M059J (cell line): ENCODE measurements around the gene COPG1. TPM values are rescaled to one million over a fixed set of nuclear protein-coding genes. Genes with fewer than 3 reads are reported as not detected.
"Not testable (repeated sequence)": the region's sequence is repeated elsewhere in the genome, so short reads cannot be mapped to it uniquely, and the experiment has no call there.

Experiments
- DNase-seq: peaks from one replicate; pipeline ENCODE4 v3.0.0-alpha.2; 2012; ENCODE audit warnings: low read depth
- total RNA-seq: library from RNA; depleted of rRNA; stranded (reverse); fragments of >200 nt; shearing (Covaris generic); gene quantifications from 2 replicates; pipeline ENCODE4 v1.2.3, GENCODE V29; 2014

COPG1 gene
- total RNA-seq, 1 experiment from 2014 or later = 347 TPM

- DNase-seq = no peak
Measured at GRCh38 chr3:129239991-129240390, 9.4 kb upstream of the COPG1 start.

DNA sequence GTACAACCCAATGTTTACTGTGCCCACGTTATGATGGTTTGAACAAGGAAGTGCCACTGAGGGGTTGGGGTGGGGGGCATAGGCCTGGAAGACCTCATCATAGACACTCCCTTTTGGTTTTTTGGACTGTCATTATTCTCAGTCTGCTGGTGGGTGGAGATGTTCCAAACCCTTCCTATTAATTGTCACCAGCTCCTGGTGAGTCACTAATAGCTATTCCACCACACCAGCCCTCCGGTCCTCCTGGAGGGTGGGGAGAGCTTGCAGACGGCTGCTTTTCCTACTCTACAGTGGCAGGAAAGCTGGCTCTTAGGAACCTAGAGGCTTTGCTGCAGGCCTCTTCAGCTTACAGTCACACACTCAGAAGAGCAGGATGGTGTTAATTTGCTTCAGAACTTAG, 9.0 kb upstream of the COPG1 start:
- DNase-seq = peak; percentile 65

DNA sequence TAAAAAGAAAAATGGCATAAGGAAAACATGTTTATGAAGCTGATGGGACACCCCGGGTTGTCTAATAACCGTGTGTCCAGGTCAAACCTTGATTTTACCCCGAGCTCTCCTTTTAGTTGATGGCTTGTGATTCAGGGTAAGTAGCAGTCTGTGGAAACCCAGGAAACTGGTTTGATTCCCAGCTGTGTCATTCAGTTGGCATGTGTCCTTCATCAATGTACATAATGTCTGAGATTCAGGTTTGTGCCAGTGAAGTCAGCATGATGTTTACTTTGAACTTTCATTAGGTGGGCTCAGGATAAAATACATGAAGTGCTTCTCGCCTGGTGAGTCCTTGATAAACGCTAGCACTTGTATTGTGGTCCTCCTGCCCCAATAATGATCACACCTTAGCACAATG, 4.3 kb upstream of the COPG1 start:
- no peak for DNase-seq

DNA sequence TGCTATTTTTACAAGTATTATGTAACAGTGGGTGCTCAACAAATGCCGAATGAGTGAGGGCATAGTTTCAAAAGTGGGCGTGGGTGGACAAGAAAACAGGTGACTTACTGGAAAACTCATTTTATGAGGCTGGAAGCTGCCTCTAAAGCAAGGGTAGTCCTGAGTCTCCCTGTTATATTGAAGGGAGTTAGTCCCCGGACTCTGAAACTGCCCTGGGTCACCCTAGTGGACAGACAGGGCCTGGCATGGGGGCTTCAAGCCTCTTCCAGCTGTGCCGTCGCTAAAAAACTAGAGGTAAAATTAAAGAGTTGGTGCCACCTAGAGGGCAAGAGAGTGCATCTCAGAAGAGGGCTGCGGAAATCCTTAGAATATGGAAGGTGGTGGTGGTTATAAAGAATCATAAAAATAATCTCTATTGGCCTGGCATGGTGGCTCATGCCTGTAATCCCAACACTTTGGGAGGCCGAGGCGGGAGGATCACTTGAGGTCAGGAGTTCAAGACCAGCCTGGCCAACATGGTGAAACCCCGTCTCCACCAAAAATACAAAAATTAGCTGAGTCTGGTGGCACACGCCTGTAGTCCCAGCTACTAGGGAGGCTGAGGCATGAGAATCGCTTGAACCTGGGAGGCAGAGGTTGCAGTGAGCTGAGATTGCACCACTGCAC, 3.6 kb upstream of the COPG1 start:
- peak; percentile 93 for DNase-seq

DNA sequence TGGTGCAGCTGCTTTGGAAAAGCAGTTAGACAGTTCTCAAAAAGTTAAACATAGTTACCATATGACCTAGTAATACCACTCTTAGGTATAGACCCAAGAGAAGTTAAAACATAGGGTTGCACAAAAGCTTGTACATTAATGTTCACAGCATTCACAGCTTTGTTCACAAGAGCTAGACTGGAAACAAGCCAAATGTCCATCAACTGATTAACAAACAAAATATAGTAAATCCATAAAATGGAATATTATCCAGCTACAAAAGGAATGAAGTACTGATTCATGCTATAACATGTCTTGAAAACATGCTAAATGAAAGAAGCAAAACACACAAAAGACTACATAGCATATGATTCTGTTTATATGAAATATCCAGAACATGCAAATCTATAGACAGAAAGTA, 2.8 kb upstream of the COPG1 start:
- DNase-seq = no peak

- DNase-seq = peak; percentile 54
Measured at GRCh38 chr3:129248286-129248979, 973 bp upstream of the COPG1 start.

GRCh38 chr3:129252748-129253147, 3.3 kb downstream of the COPG1 start:
- no peak for DNase-seq

DNA sequence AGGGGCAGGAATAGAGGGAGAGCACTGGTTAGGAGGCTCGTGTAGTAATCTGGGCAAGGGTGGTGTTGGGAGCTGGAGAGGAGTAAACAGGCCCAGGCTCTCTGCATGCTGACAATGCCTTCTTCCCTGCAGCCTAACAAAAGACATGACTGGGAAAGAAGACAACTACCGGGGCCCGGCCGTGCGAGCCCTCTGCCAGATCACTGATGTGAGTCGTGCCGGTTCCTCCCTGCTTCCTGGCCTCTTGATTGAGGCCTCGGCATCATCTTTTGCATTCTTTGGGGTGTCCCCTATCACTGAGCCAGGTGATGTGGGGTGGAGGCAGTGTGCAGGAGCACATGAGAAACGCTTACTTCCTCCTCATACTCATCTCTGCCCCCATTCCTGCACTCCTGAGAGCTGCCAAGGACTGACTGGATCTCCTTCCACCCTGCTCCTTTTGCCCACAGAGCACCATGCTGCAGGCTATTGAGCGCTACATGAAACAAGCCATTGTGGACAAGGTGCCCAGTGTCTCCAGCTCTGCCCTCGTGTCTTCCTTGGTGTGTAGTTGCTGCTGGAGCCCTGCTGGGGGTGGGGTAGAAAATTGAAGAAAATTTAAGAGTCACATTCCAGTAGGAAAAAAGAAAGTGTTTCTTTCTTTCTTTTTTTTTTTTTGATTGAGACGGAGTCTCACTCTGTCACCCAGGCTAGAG, 5.3 kb downstream of the COPG1 start:
- no peak for DNase-seq

DNA sequence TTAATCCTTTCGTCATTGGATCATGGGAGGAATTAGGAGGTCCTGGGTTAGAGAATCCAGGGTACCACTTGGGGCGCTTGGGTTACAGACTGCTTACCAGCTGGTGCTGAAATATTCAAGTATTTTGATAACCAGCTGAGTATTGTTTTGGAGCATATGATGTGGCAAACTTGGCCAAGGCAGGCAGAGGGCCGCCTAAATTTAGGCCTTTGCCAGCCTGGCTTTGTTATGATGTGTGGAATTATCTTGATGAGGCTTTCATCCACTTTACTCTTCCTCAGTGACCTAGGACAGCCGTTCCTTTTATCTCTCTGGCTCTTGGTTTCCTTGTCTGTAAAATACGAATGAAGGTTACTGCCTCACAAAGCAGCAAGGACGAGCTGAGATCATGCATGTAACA, 6.9 kb downstream of the COPG1 start:
- DNase-seq = no peak

DNA sequence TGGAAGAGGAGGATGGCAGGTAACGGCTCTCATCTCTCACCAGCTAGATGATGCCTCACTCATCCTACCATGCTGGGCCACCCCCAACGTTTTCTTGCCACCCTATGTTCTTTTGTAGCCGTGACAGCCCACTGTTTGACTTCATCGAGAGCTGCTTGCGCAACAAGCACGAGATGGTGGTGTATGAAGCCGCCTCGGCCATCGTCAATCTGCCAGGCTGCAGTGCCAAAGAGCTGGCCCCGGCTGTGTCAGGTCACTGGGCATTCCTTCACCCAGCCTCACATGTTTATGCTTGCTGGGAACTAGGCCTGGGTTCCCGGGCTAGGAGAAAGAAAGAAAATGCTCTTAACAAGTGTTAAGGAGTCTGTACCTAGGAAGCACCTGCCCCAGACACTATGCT, 8.2 kb downstream of the COPG1 start:
- no peak for DNase-seq

- DNase-seq = no peak
Measured at GRCh38 chr3:129259612-129260477, 10.4 kb downstream of the COPG1 start.

DNA sequence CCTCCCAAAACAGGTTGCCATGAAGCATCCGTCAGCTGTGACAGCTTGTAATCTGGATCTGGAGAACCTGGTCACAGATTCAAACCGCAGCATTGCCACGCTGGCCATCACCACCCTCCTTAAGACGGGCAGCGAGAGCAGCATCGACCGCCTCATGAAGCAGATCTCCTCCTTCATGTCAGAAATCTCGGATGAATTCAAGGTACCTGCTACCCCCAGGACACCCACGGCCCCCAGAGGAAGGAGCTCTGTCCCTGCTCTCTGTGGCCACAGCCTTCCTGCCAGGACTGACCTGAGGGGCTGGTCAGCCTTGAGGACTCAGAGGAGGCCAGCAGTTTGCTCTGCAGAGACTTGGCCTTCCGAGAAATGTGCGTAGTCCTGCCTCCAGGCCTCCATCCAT, 11.2 kb downstream of the COPG1 start:
- DNase-seq = no peak

- DNase-seq = no peak
Measured at GRCh38 chr3:129261894-129262293, 12.5 kb downstream of the COPG1 start.

DNA sequence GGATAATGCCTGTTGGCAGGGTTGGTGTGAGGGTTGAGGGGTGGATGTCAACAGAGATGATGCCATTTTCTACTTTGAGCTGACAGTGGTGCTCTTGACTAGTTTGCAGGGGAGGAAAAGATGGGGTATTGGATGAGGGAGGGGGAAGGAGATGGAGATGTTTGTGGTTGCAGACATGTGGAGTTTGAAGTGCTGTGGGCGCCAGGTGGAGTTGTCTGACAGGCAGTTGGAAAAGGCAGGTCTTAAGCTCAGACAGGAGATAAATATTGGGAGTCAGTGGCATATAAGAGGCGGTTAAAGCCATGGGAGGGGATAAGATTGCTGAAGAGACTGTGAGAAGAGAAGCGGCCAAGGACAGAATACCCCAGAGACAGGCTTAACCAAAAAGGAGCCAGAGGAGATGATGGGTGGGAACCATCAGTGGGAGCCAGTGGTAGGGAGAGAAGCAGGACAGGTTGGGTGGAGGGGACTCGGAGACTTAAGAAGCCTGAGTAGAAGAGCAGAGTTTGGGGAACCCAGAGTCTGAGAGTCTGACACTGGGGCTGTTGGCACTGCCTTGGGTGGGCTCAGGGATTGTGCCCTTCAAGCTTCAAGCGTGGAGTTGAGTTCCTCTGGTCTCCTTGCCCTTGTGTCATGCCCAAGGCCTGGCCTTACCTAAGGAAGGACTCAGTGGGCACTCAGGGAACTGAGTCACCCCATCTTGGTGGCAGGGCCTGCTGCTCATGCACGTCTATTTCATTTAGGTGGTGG, 13.9 kb downstream of the COPG1 start:
- DNase-seq = no peak

DNA sequence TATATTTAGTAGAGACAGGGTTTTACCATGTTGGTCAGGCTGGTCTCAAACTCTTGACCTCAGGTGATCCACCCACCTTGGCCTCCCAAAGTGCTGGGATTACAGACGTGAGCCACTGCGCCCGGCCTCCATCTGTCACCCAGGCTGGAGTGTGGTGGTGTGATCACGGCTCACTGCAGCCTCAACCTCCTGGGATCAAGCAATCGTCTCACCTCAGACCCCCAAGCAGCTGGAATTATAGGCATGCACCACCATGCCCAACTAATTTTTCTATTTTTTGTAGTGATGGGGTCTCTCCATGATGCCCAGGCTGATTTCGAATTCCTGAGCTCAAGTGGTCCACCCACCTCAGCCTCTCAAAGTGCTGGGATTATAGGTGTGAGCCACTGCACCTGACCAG, 15.6 kb downstream of the COPG1 start:
- DNase-seq = not testable (repeated sequence)

DNA sequence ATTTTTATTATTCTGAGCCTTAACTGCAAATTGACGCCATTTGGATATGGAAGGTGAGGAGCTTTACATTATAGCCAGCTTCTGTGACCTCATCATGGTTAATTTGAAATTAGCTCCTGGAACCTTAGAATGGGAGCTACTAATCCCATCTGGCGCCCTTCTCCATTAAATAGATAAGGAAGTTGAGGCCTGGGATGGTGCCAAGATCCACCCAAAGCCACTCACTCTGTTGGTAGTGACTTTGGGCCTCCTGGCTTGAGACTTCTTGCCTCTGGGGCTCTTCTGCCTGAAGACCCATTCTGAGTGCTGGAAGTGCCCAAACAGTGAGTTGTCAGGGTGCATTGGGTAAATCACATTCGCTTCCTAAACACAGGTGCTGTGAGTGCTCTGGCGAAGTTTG, 17.2 kb downstream of the COPG1 start:
- no peak for DNase-seq

DNA sequence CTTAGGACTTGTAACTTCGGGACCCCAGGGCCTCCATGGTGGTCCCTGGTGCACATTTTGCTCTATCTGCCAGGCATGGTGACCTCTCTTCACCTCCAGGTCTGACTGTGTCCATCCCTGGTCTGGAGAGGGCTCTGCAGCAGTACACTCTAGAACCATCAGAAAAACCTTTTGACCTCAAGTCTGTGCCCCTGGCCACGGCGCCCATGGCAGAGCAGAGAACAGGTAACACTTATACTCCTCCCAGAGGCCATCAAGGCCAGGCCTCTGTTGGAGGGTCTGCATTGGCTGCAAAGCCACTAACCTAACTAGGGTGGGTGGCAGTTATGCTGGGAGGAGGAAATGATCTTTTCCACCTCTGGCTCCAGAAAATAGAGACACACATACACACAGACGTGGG, 19.0 kb downstream of the COPG1 start:
- DNase-seq = no peak

GRCh38 chr3:129271674-129272073, 22.3 kb downstream of the COPG1 start:
- DNase-seq = no peak

GRCh38 chr3:129276385-129276784, 27.0 kb downstream of the COPG1 start:
- no peak for DNase-seq

DNA sequence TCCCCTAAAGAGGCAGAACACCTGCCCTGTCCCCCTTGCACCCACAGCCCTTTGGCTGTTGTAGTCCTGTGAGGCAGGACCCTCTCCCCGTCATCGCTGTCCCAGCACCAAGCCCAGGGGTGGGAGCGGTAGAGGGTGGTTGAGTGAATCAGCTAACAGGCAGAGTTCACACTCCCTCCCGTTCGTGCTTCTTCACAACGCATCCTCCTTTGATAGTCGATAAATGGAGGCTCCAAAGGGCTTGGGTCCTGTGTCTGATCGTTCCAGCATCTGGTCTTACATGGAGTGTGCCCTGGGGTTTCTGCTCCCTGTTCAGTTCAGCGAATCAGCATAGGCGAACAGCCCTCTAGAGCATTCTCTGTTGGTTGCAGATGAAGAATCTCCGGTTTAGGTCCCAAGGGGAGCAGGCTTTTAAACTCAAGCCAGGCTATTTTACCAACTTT, 28.4 kb downstream of the COPG1 start:
- DNase-seq = peak; percentile 29

DNA sequence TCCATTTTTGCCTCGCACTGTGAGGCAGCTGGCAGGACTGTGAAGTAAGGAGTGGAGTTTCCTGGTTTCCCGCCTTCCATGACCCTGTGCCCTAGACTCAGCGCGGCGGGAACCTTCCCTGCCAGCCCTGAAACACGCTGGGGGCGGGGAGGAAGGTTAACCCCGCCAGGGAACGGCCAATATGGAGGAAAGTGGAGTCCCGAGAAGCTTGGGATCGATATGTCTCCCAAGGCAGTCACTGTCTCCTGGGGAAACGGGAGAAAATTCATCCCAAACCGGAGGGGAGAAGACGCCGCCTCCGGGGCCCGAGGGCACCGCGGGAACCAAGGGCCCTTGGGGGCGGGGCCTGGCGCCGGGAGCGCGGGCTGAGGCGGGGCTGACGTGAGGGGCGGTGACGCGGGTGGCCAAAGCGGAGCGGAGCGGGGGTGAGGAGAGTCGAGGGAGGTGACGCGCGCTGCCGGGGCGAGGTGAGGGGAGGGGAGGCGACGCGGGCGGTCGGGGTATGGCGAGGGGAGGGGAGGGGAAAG, 29.1 kb downstream of the COPG1 start, which contains the start of gene HMCES:
Gene HMCES (plus strand): TSS at position 432 of the 527 bp plus-strand sequence. CDS start 863 bp downstream, outside the sequence.
- peak; percentile 92 for DNase-seq
